A673 (cell line): ENCODE data around the gene ADA. TPM values are rescaled to one million over a fixed set of nuclear protein-coding genes. Genes with fewer than 3 reads are reported as not detected.
A peak's percentile ranks its signal among the peaks of the same experiment; 100 is the strongest.
"Not testable (repeated sequence)": the region's sequence is repeated elsewhere in the genome, so short reads cannot be mapped to it uniquely, and the experiment has no call there.

Experiments
- BruUV-seq: library from RNA; stranded (reverse); fragments of 400-500 nt; replicated peaks from 2 replicates; lab custom pipeline; 2021; lab: Mats Ljungman, UMichigan
- CTCF ChIA-PET: fragments of 300-600 bp; sonication (Branson Sonifier 250); formaldehyde crosslinking; loops from one replicate; lab custom pipeline; 2022; ENCODE audit warnings: antibody characterized with exemption; lab: Charles Lee
- POLR2A ChIA-PET: fragments of 300-600 bp; sonication (Branson Sonifier 250); formaldehyde crosslinking; loops from one replicate; lab custom pipeline; 2022; ENCODE audit warnings: antibody characterized with exemption; ENCODE audit not compliant: low non-redundant PET; lab: Charles Lee
- DNase-seq: peaks from one replicate; pipeline ENCODE4 v3.0.0-alpha.2; 2015; ENCODE audit warnings: low spot score
- H3K27ac ChIP-seq: fragments of 200-600 bp; sonication (generic); 2 replicates; pipeline ENCODE4 v1.5.1; 2016; ENCODE audit warnings: mixed run types, low read depth, mild to moderate bottlenecking, mixed read lengths, antibody characterized with exemption, low read length; ENCODE audit not compliant: poor library complexity, severe bottlenecking
- H3K27me3 ChIP-seq: fragments of 200-600 bp; sonication (generic); replicated peaks from 2 replicates; pipeline ENCODE4 v1.6.1; 2017; ENCODE audit warnings: mixed run types, low read depth, mild to moderate bottlenecking, mixed read lengths, antibody characterized with exemption, low read length; ENCODE audit not compliant: insufficient read depth, poor library complexity
- H3K36me3 ChIP-seq: fragments of 200-600 bp; sonication (generic); 2 replicates; pipeline ENCODE4 v1.6.1; 2016; ENCODE audit warnings: mixed run types, mild to moderate bottlenecking, mixed read lengths, antibody characterized with exemption, low read length; ENCODE audit not compliant: insufficient read depth, poor library complexity, severe bottlenecking
- H3K4me1 ChIP-seq: fragments of 200-600 bp; sonication (generic); 2 replicates; pipeline ENCODE4 v1.6.1; 2017; ENCODE audit warnings: mixed run types, mild to moderate bottlenecking, mixed read lengths, antibody characterized with exemption, low read length; ENCODE audit not compliant: insufficient read depth, poor library complexity, severe bottlenecking
- H3K4me3 ChIP-seq: fragments of 200-600 bp; sonication (generic); 2 replicates; pipeline ENCODE4 v1.5.1; 2016; ENCODE audit warnings: low read depth, mixed run types, mild to moderate bottlenecking, mixed read lengths, low read length; ENCODE audit not compliant: poor library complexity, severe bottlenecking
- H3K9me3 ChIP-seq: fragments of 200-600 bp; sonication (generic); 2 replicates; pipeline ENCODE4 v1.6.1; 2016; ENCODE audit warnings: mixed run types, low read depth, mild to moderate bottlenecking, mixed read lengths, antibody characterized with exemption, low read length; ENCODE audit not compliant: poor library complexity, severe bottlenecking
- EZH2 ChIP-seq: fragments of 200-600 bp; sonication (generic); IDR thresholded peaks from 2 replicates; pipeline ENCODE4 v1.6.1; 2017; ENCODE audit warnings: borderline replicate concordance, low read depth, mild to moderate bottlenecking, mixed read lengths, antibody characterized with exemption, low read length; ENCODE audit not compliant: poor library complexity, severe bottlenecking
- intact Hi-C: fragments of 100-400 bp; cut with micrococcal nuclease; formaldehyde crosslinking; loops from one replicate; pipeline ENCODE4 v1.10.0; 2022; ENCODE audit not compliant: unreplicated experiment
- total RNA-seq: library from RNA; stranded (reverse); gene quantifications from 2 replicates; pipeline ENCODE4 v1.2.3, GENCODE V29; 2021
- TF ChIP-seq, protein P1 (sequence below): fragments of 300-800, 200-600 bp; sonication (generic); conservative IDR thresholded peaks from 2 replicates; pipeline ENCODE4 v1.5.1; 2017; ENCODE audit warnings: low read depth, mild to moderate bottlenecking, antibody characterized with exemption, low read length, moderate library complexity, mixed read lengths

The ADA gene
- total RNA-seq, 1 experiment from 2014 or later, result 19.3 TPM

DNA sequence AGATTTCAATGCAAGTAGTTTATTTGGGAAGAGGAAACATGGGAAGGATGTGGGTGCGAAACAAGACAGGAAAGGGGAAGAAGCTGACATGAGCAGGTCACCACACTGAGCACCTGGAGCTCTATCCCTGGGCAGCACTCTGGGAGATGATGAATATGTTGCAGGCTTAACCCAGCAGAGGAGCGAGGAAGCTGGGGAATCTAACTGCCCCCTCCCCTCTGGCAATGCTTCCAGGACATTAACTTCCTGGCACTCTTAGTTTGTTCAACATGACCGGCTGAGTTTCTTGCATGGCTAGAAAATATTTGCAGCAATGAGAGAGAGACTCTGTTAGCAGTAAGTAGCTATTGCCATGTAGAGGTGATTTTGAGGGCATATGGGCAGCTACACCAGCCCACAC, 4.9 kb upstream of the ADA start:
- Histone ChIP-seq H3K36me3 (no peaks in the 10 kb centered on the region), H3K27ac (no peak overlapping the region), H3K9me3 (no peaks in the 10 kb centered on the region), H3K4me1 (peaks cover 4% of the 10 kb centered on the region), H3K4me3 (no peak overlapping the region), H3K27me3 (no peaks in the 10 kb centered on the region)
- no TSS peak for BruUV-seq
- TF ChIP-seq, protein P1, sequence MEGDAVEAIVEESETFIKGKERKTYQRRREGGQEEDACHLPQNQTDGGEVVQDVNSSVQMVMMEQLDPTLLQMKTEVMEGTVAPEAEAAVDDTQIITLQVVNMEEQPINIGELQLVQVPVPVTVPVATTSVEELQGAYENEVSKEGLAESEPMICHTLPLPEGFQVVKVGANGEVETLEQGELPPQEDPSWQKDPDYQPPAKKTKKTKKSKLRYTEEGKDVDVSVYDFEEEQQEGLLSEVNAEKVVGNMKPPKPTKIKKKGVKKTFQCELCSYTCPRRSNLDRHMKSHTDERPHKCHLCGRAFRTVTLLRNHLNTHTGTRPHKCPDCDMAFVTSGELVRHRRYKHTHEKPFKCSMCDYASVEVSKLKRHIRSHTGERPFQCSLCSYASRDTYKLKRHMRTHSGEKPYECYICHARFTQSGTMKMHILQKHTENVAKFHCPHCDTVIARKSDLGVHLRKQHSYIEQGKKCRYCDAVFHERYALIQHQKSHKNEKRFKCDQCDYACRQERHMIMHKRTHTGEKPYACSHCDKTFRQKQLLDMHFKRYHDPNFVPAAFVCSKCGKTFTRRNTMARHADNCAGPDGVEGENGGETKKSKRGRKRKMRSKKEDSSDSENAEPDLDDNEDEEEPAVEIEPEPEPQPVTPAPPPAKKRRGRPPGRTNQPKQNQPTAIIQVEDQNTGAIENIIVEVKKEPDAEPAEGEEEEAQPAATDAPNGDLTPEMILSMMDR, result no peak
- no peak for TF ChIP-seq EZH2
- intact Hi-C loops, result no loop called here
- POLR2A ChIA-PET, result no interaction called here
- DNase-seq, result no peak
- CTCF ChIA-PET, result no interaction called here

DNA sequence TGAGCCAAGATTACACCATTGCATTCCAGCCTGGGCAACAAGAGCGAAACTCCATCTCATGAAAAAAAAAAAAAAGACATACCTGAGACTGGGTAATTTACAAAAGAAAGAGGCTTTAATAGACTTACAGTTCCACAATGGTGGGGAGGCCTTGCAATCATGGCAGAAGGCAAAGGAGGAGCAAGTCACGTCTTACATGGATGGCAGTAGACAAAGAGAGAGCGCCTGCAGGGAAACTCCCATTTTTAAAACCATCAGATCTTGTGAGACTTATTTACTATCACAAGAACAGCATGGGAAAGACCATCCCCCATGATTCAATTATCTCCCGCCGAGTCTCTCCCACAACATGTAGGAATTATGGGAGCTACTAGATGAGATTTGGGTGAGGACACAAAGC, 2.7 kb upstream of the ADA start:
- H3K4me3 ChIP-seq, CTCF ChIA-PET, H3K27me3 ChIP-seq, H3K36me3 ChIP-seq, intact Hi-C loops, BruUV-seq, DNase-seq, POLR2A ChIA-PET, H3K9me3 ChIP-seq, H3K27ac ChIP-seq: not testable (repeated sequence)
- H3K4me1 ChIP-seq, result peaks cover 11% of the 10 kb centered on the region

DNA sequence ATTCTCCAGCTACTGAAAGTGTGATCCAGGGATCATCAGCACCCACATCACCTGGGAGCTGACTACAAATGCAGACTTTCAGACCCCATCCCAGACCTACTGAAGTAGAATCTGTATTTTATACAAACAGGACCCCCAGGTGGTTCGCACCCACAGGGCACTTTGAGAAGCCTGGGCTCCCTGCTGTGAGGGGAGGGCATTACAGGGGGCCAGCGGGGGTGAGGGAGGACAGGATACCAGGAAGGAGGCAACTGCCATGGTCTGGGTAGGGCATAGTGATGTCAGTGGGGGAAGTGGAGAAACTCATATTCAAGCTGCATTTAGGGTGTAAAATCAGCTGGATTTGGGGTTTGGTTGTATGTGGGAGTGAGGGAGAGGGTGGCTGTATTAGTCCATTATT, 2.0 kb upstream of the ADA start:
- Histone ChIP-seq H3K36me3 (no peaks in the 10 kb centered on the region), H3K4me1 (peaks cover 11% of the 10 kb centered on the region), H3K9me3 (no peaks in the 10 kb centered on the region), H3K27me3 (no peaks in the 10 kb centered on the region), H3K4me3 (no peak overlapping the region), H3K27ac (no peak overlapping the region)
- CTCF ChIA-PET, result no interaction called here
- no peak for DNase-seq
- POLR2A ChIA-PET, result no interaction called here
- TF ChIP-seq, protein P1, result no peak
- TF ChIP-seq EZH2, result no peak
- intact Hi-C loops, result no loop called here
- BruUV-seq, result no TSS peak

DNA sequence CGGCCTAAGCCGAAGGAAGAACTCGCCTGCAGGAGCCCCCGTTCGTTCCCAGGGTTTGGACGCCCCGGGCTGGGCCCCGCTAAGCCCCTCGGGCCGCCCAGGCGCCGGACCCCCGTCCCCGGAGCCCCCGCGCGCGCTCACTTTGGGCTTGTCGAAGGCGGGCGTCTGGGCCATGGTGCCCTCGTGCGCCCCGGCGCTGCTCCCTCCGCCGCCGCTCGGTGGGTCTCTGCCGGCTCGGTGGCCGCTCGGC, 140 bp downstream of the ADA start:
- BruUV-seq, result no TSS peak
- intact Hi-C loops, result no loop called here
- Histone ChIP-seq H3K27ac (peak overlapping the region; percentile 56), H3K4me3 (peak overlapping the region; percentile 65), H3K36me3 (no peaks in the 10 kb centered on the region), H3K27me3 (no peaks in the 10 kb centered on the region), H3K4me1 (peaks cover 17% of the 10 kb centered on the region), H3K9me3 (no peaks in the 10 kb centered on the region)
- POLR2A ChIA-PET, result no interaction called here
- no peak for DNase-seq
- TF ChIP-seq, protein P1, result no peak
- TF ChIP-seq EZH2, result no peak
- CTCF ChIA-PET, result interaction anchor here (0.6 kb wide), 1 partner anchor 428 kb away, joined by 3 read pairs; no protein-coding TSS in a partner anchor
